HG02571 (cell line): ENCODE results near the gene NTN4.
"Not testable (repeated sequence)": the region's sequence is repeated elsewhere in the genome, so short reads cannot be mapped to it uniquely, and the experiment has no call there.

Experiments used
- ATAC-seq: cut with Tn5 transposase; IDR thresholded peaks from one replicate; pipeline ENCODE4 v1.9.1; 2021; ENCODE audit warnings: mild to moderate bottlenecking, moderate library complexity; ENCODE audit not compliant: unreplicated experiment

Gene NTN4

DNA sequence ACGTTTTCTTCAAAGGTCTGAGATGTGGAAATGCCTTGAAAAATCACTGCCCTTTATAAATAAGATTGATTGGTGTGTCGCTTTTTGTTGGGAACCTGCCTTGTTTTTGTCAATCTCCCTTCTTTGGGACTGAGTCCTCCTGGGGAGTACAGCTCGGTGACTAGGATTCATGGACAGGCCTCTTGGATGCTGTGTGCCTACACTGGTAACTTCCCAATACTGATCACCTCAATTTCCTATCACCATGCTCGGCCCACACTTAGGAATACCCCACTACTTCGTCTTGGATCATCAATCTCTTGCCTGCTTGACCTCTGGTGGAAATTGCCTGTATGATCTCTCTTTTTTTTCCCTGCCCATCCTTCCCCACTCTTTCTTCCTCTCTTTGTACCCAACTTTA is 34.2 kb downstream of the NTN4 start:
- no peak for ATAC-seq

- no peak for ATAC-seq
Measured at GRCh38 chr12:95755261-95755865, 35.2 kb downstream of the NTN4 start.

DNA sequence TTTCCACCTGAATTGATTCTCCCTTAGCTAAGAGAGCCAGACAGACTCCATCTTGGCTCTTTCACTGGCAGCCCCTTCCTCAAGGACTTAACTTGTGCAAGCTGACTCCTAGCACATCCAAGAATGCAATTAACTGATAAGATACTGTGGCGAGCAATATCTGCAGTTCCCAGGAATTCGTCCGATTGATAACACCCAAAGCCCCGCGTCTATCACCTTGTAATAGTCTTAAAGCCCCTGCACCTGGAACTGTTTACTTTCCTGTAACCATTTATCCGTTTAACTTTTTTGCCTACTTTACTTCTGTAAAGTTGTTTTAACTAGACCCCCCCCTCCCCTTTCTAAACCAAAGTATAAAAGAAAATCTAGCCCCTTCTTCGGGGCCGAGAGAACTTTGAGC is 44.5 kb downstream of the NTN4 start:
- not testable (repeated sequence) for ATAC-seq

GRCh38 chr12:95742586-95742985 is 48.0 kb downstream of the NTN4 start:
- no peak for ATAC-seq

DNA sequence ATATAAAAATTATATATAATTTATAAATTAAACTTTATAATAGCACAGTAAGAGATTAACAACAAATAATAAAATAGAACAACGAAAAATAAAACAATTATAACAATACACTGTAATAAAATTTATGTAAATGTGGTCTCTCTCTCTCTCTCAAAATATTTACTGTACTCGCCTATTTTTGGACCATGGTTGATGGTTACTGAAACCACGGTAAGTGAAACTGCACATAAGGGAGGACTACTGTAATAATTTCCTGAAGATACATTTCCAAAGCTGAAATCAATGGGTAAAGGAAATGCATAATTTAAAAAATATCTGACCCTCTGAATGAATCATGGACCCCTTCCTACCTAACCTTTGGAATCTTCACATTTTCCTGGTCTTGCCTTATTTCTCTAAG is 48.9 kb downstream of the NTN4 start:
- no peak for ATAC-seq

DNA sequence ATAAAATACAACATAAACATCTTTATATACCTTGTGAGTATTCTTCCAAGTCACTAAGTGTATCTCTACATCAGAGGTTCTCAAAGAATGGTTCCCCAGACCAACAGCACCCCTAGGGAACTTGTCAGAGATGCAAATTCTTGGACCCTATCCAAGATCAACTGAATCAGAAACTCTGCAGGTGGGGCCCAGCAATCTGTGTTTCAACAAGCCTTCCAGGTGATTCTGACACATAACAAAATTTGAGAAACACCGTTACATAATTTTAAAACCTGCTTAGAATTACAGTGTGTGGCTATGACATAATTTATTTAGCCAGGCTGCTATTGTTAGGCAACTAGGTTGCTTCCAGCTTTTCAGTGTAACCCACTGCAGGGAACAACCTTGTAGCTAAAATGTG is 49.8 kb downstream of the NTN4 start:
- ATAC-seq = no peak

DNA sequence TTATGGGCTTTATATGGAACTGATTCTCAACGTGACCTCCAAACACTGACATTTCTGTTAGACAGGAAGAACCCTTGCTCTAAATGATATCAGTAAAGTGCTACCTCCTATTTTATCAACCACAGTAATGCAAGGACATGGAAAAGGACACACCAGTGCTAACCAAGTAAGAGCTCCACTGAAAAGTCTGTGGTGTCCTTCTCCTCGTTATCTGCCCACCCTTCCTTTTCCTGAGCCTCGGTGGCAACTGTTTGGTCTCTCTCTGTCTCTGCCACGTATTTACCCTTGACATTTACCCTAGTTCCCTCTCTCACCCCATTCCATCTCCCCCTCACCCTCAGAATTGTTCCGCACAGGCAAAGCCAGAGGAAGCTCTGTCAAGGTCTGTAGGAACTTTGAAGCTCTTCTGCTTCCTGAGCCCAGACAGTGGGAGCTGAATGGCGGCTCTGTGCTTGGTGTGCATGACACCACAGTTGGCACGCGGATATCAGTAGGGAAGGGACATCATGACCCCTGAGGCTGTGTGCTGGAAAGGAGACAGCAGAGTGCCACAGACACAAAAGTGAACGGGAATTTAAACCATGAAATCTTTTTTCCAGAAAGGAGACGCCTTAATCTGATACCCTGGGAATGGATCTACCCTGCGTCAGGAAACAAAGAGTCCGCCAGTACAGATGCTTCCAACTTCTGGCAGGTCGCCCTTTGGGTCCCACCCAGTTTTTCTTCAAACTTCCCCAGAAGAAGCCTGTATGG is 50.8 kb downstream of the NTN4 start:
- ATAC-seq = no peak

DNA sequence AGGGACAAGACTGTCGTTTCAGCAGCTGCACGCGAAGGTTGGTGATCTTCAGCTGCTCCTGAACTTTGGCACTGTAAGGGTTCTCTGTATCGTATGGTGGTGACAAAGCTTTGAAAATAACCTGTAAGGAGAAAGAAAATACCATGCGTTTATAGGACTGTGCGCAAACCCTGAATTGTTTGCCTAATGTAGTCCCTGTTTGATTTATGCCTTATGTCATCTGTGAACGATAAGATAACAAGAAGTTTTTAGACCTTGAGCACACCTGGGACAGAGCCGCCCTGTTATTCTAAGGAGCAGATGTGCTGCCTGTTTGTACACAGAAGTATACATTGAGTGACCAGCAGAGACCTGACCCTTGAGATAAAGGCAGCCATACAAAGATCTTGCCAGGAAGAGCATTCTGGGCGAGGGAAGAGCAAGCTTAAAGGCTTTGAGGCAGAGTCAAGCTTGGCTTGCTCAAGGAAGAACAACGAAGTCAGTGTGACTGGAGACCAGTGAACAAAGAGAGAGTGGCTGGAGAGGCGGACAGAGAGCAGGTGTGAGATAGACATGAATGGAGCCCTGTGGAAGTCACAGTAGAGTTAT is 52.4 kb downstream of the NTN4 start:
- ATAC-seq = no peak

DNA sequence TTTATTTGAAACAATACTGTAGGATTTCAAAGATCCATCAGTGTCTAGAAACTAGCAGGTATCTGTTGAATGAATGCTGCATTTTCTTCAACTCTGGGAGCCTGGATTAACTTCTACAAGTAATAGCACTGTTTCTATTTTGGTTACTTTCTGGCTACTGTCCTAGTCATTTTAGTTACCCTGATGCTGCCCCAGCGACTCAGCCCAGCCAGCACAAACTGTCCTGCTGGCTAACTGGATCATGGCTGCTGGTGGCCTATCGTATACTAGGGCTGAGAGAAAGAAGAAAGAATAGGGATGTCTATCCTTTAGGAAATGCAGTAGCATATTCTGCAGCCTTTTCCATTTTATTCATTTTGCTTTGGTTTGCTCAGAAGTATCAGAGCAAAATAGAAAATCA is 53.9 kb downstream of the NTN4 start:
- ATAC-seq = no peak

GRCh38 chr12:95735728-95736127 is 54.8 kb downstream of the NTN4 start:
- not testable (repeated sequence) for ATAC-seq

GRCh38 chr12:95733141-95733825 is 57.3 kb downstream of the NTN4 start:
- no peak for ATAC-seq

GRCh38 chr12:95731519-95731958 is 59.0 kb downstream of the NTN4 start:
- ATAC-seq = no peak

- no peak for ATAC-seq
Measured at GRCh38 chr12:95730457-95730856, 60.1 kb downstream of the NTN4 start.

DNA sequence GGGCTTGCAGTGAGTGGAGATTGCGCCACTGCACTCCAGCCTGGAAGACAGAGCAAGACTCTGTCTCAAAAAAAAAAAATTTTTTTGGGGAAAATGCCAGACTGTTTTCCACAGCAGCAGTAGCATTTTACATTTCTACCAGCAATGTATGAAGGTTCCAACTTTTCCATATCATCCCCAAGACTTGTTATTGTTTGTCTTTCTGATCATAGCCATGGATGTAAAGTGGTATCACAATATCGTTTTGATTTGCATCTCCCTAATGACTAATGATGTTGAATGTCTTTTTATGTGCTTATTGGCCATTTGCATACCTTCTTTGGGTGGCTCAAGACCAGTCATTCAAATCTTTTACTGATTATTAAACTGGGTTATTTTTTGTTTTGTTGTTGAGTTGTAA is 63.7 kb downstream of the NTN4 start:
- no peak for ATAC-seq

GRCh38 chr12:95724767-95725166 is 65.8 kb downstream of the NTN4 start:
- no peak for ATAC-seq

DNA sequence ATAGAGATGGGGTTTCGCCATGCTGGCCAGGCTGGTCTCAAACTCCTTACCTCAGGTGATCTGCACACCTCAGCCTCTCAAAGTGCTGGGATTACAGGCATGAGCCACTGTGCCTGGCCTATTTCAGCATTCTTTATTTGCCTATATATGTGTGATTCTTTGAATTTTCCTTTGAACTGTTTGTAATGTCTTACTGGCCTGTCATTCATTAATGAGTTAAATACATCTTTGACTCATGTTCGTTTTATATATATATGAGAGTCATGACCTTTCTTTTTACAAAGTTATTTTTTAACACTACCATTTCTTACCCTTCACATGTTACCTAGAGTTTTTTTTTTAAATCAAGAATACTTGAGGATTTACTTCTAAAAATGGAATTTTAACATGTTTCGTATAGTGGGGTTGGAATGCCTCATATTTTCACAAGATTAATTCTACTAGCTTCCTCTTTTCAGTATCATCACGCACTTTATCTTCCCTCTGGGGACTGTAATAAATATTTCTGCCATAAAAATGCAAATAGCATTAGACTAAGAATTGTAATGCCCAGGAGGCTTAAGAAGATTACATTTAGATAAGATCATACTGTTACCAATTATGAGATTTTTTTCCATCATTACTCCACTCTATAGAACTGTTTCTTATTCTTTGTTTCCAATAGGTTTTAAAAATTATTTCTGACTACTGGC is 66.7 kb downstream of the NTN4 start:
- ATAC-seq = no peak

- ATAC-seq = no peak
Measured at GRCh38 chr12:95721320-95721719, 69.2 kb downstream of the NTN4 start.

- ATAC-seq = no peak
Measured at GRCh38 chr12:95720146-95720545, 70.4 kb downstream of the NTN4 start.

- ATAC-seq = no peak
Measured at GRCh38 chr12:95718772-95719171, 71.8 kb downstream of the NTN4 start.

DNA sequence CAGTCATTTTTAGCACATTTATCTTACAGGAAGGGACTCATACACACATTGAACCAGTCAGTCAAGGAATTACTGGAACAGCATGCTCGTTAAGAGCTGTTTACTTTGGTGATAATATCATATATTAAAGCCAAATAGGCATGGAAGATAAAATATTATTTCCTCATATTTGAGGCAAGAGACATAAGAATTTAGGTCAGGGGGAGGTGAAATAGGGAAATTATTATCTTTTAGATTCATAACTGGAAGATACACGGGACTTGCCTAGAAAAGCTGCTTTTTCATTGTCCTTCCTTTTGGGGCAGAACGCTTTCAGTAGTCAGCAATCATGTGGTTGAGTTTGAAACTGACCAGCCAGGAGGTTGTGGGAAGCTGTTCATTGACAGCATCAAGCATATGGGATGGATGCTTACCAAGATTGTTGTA is 72.5 kb downstream of the NTN4 start:
- no peak for ATAC-seq

GRCh38 chr12:95717316-95717928 is 73.1 kb downstream of the NTN4 start:
- ATAC-seq = no peak
